ENCODE measurements around the gene MIEF1. TPM values are rescaled to one million over a fixed set of nuclear protein-coding genes. Genes with fewer than 3 reads are reported as not detected.

Gene MIEF1
- 24.1 to 27.3 TPM (median 24.6 TPM) in 5 replicates for total RNA-seq (2022; extraction: Qiagen RNA extraction; ENCODE audit: low read depth)

DNA sequence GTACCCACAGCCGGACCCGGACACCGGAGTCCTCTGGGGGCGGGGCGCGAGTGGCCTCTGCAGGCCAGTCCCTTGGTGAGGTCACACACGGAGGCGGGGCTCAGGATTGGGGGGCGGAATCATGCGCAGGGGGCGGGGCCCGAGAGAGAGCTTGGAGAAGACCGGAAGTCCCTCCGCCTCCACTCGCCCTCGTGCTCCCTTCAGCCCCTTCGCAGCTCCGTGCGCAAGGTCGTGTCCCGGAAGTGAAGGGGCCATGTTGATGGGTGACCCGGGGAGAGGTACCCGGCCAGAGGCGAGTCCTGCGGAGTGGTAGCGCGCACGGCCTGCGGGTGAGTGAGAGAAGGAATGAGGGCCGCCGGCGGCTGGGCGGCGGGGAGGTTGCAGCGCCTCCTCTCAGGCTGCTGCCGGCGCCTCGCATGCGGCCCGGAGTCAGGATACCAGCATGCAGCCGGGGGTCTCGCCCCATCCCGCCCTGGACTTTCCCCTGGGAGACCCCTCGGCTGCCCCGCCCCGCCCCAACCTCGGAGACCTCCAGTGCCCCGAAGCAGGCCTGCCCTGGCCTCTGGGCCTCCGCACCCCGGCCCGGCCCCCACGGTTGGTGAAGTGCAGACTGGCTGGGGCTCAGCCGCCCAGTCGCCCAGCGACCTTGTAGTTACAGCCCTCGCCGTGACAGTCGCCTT lies at the start of gene MIEF1:
TSS of gene MIEF1 (plus strand) at position 182 of the 680 bp plus-strand sequence. CDS start 9,005 bp downstream, outside the sequence.

GRCh38 chr22:39456522-39457197 lies 45.4 kb upstream of the MIEF1 start, which contains the start of gene MGAT3:
Gene MGAT3, plus strand, starts transcription at chr22:39457012. Its CDS starts 30,336 bp downstream, at chr22:39487348.

DNA sequence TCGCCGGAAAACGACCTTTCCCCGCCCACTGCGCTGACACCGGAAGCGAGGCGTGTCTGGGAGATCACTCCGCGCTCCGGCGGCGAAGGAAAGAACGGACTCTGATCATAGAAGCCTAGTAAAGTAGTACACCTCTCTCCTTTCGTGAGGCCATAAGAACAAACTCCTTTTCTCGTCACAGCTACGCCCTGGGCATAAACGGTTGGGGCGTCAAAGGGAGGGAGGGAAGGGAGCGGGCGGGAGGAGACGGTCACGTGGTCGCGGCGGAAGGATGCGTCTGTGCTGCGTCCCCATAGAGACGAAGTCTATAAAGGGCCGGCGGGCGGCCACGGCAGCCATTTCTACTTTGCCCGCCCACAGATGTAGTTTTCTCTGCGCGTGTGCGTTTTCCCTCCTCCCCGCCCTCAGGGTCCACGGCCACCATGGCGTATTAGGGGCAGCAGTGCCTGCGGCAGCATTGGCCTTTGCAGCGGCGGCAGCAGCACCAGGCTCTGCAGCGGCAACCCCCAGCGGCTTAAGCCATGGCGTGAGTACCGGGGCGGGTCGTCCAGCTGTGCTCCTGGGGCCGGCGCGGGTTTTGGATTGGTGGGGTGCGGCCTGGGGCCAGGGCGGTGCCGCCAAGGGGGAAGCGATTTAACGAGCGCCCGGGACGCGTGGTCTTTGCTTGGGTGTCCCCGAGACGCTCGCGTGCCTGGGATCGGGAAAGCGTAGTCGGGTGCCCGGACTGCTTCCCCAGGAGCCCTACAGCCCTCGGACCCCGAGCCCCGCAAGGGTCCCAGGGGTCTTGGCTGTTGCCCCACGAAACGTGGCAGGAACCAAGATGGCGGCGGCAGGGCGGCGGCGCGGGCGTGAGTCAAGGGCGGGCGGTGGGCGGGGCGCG lies 18.4 kb downstream of the MIEF1 start, which contains the start of gene ATF4:
TSS of gene ATF4 (plus strand) at position 337 of the 880 bp plus-strand sequence. CDS start 884 bp downstream, outside the sequence.

GRCh38 chr22:39532215-39533073 lies 30.4 kb downstream of the MIEF1 start, which contains the start of gene RPS19BP1:
Gene RPS19BP1, minus strand, starts transcription at chr22:39532748. Its CDS starts 10 bp downstream, at chr22:39532738.

Other genes starting within 250 kb of the MIEF1 start
- gene RPL3, start 182.7 kb upstream of the MIEF1 start, total RNA-seq (2022; extraction: Qiagen RNA extraction; ENCODE audit: low read depth), result 1,713 to 2,502 TPM (median 1,803 TPM) in 5 replicates
- gene SYNGR1, start 152.3 kb upstream of the MIEF1 start, total RNA-seq (2022; extraction: Qiagen RNA extraction; ENCODE audit: low read depth), result 9.3 to 14.0 TPM (median 11.6 TPM) in 5 replicates
- 9.3 to 12.5 TPM (median 10.4 TPM) in 5 replicates for gene TAB1, start 102.5 kb upstream of the MIEF1 start, total RNA-seq (2022; extraction: Qiagen RNA extraction; ENCODE audit: low read depth)
- gene MGAT3, start 45.3 kb upstream of the MIEF1 start, total RNA-seq (2022; extraction: Qiagen RNA extraction; ENCODE audit: low read depth), result 0.30 to 0.42 TPM (median 0.35 TPM) in 5 replicates
- gene ATF4, start 18.3 kb downstream of the MIEF1 start, total RNA-seq (2022; extraction: Qiagen RNA extraction; ENCODE audit: low read depth), result 317 to 416 TPM (median 368 TPM) in 5 replicates
- 82.7 to 118 TPM (median 103 TPM) in 5 replicates for gene RPS19BP1, start 30.5 kb downstream of the MIEF1 start, total RNA-seq (2022; extraction: Qiagen RNA extraction; ENCODE audit: low read depth)
- 0.02 to 0.05 TPM (median 0.03 TPM) in 5 replicates for gene CACNA1I, start 68.5 kb downstream of the MIEF1 start, total RNA-seq (2022; extraction: Qiagen RNA extraction; ENCODE audit: low read depth)

Data from A549 treated with CpdA at 1 μM for 4 hours (cell line).